K562 (cell line): ENCODE data around the gene ACAP2. TPM values are rescaled to one million over a fixed set of nuclear protein-coding genes. Genes with fewer than 3 reads are reported as not detected.

ENCODE experiments used
- ADNP ChIP-seq: fragments of 200-800 bp; sonication (Bioruptor generic); IDR thresholded peaks from 2 replicates; pipeline ENCODE4 v1.6.1; 2016; ENCODE audit warnings: missing genetic modification characterization, missing compliant biosample characterization
- BRD4 ChIP-seq: fragments of 200-600 bp; sonication (generic); IDR thresholded peaks from 2 replicates; pipeline ENCODE4 v1.6.1; 2017; ENCODE audit warnings: inconsistent platforms
- C11orf30 ChIP-seq: fragments of 450-650 bp; IDR thresholded peaks from 2 replicates; pipeline ENCODE4 v1.6.1; 2016; ENCODE audit warnings: low read depth, mild to moderate bottlenecking
- CREBBP ChIP-seq: IDR thresholded peaks from one replicate; pipeline ENCODE4 v1.6.1; 2012; ENCODE audit warnings: low read depth, mild to moderate bottlenecking, control low read depth, inconsistent platforms, low read length
- ERF ChIP-seq: fragments of 450-650 bp; formaldehyde crosslinking; IDR thresholded peaks from 2 replicates; pipeline ENCODE4 v1.4.0; 2020; ENCODE audit warnings: mild to moderate bottlenecking, mixed read lengths
- ESRRB ChIP-seq: fragments of 250-450 bp; sonication (Bioruptor Pico); IDR thresholded peaks from 2 replicates; pipeline ENCODE4 v1.5.0; 2020; ENCODE audit warnings: mild to moderate bottlenecking, moderate library complexity, borderline replicate concordance
- FOXO4 ChIP-seq: fragments of 450-650 bp; formaldehyde crosslinking; IDR thresholded peaks from 2 replicates; pipeline ENCODE4 v1.4.0; 2020; ENCODE audit warnings: mild to moderate bottlenecking, moderate library complexity
- HDAC2 ChIP-seq: fragments of 450-650 bp; IDR thresholded peaks from 2 replicates; pipeline ENCODE4 v1.6.1; 2016; ENCODE audit warnings: mild to moderate bottlenecking
- JUNB ChIP-seq: fragments of 450-650 bp; formaldehyde crosslinking; conservative IDR thresholded peaks from 2 replicates; pipeline ENCODE4 v1.4.0; 2020; ENCODE audit warnings: mild to moderate bottlenecking
- KDM4B ChIP-seq, 2 experiments: fragments of 450-650 bp in 1 of 2; sonication (generic) in 1 of 2; IDR thresholded peaks; 2 replicates each; pipeline ENCODE4 v1.6.1; 2016 to 2017; ENCODE audit warnings: borderline replicate concordance in 2 of 2, antibody characterized with exemption in 1 of 2, low read depth in 1 of 2, mild to moderate bottlenecking in 1 of 2
- MED1 ChIP-seq: sonication (generic); formaldehyde crosslinking; IDR thresholded peaks from 2 replicates; pipeline ENCODE4 v1.8.1; 2023; ENCODE audit warnings: missing genetic modification reagents, borderline replicate concordance
- NFIX ChIP-seq: fragments of 250-450 bp; sonication (Bioruptor Pico); IDR thresholded peaks from 2 replicates; pipeline ENCODE4 v1.4.0; 2020; ENCODE audit warnings: low read depth, mild to moderate bottlenecking, moderate library complexity
- NKRF ChIP-seq: fragments of 450-650 bp; IDR thresholded peaks from 2 replicates; pipeline ENCODE4 v1.6.1; 2016; ENCODE audit warnings: borderline replicate concordance
- PTTG1 ChIP-seq: fragments of 450-650 bp; IDR thresholded peaks from 2 replicates; pipeline ENCODE4 v1.6.1; 2016; ENCODE audit warnings: low read depth, mild to moderate bottlenecking, missing genetic modification characterization, missing compliant biosample characterization
- RBM39 ChIP-seq: fragments of 200-400 bp; formaldehyde crosslinking; optimal IDR thresholded peaks from 2 replicates; pipeline ENCODE3; 2018; ENCODE audit warnings: low read depth, low read length
- SMAD4 ChIP-seq: fragments of 250-450 bp; sonication (Bioruptor Pico); conservative IDR thresholded peaks from 2 replicates; pipeline ENCODE4 v1.8.0; 2021; ENCODE audit warnings: inconsistent platforms, mild to moderate bottlenecking, moderate library complexity
- SNIP1 ChIP-seq: fragments of 450-650 bp; IDR thresholded peaks from 2 replicates; pipeline ENCODE4 v1.7.1; 2017; ENCODE audit warnings: low read depth, mild to moderate bottlenecking
- TAF7 ChIP-seq: fragments of 450-650 bp; IDR thresholded peaks from 2 replicates; pipeline ENCODE4 v1.6.1; 2016; ENCODE audit warnings: missing genetic modification characterization, missing compliant biosample characterization
- TBL1XR1 ChIP-seq, 2 experiments: IDR thresholded peaks; 2 replicates each; pipeline ENCODE4 v1.6.1; 2012; ENCODE audit warnings: improper control_type of control experiment in 2 of 2, low read length in 2 of 2, mild to moderate bottlenecking in 1 of 2
- TCF3 ChIP-seq: sonication (generic); formaldehyde crosslinking; IDR thresholded peaks from 2 replicates; pipeline ENCODE4 v1.4.0; 2020; ENCODE audit warnings: mild to moderate bottlenecking, missing genetic modification reagents
- THRAP3 ChIP-seq: fragments of 450-650 bp; IDR thresholded peaks from 2 replicates; pipeline ENCODE4 v1.6.1; 2016; ENCODE audit warnings: mild to moderate bottlenecking, inconsistent platforms, borderline replicate concordance
- ZFP30 ChIP-seq: fragments of 250-450 bp; sonication (Bioruptor Pico); IDR thresholded peaks from 2 replicates; pipeline ENCODE4 v1.8.0; 2022; ENCODE audit warnings: moderate library complexity, mild to moderate bottlenecking, inconsistent platforms, borderline replicate concordance
- ZNF263 ChIP-seq: sonication (generic); formaldehyde crosslinking; IDR thresholded peaks from 2 replicates; pipeline ENCODE4 v1.8.0; 2022; ENCODE audit warnings: mild to moderate bottlenecking, missing genetic modification reagents, borderline replicate concordance
- ZNF583 ChIP-seq: fragments of 250-450 bp; sonication (Bioruptor Pico); IDR thresholded peaks from 2 replicates; pipeline ENCODE4 v1.4.0; 2020
- ZNF695 ChIP-seq: fragments of 450-650 bp; formaldehyde crosslinking; IDR thresholded peaks from 2 replicates; pipeline ENCODE4 v1.4.0; 2020; ENCODE audit warnings: mild to moderate bottlenecking, moderate library complexity
- ZNF764 ChIP-seq: fragments of 250-450 bp; sonication (Bioruptor Pico); IDR thresholded peaks from 2 replicates; pipeline ENCODE4 v1.4.0; 2020; ENCODE audit warnings: low read depth, mild to moderate bottlenecking, moderate library complexity
- polyA plus RNA-seq, 8 experiments: library from polyadenylated mRNA; depleted of rRNA in 4 of 8; stranded (reverse) in 5 of 8; unstranded in 3 of 8; fragments of >200 nt; fragmentation: Nextera tagmentation in 2 of 8; fragmentation: Illumina TruSeq in 1 of 8; extraction: Ambion mirVana in 2 of 8; extraction: Trizol in 1 of 8; gene quantifications; 2 replicates each; pipeline versions ENCODE4 v1.2.1 to v1.2.3, GENCODE V29; 2011 to 2014; ENCODE audit warnings: inconsistent platforms in 1 of 8, missing spikeins in 1 of 8
- total RNA-seq, 7 experiments: library from RNA; depleted of rRNA in 6 of 7; stranded (reverse); fragments of >200 nt in 6 of 7; fragmentation: Illumina TruSeq in 2 of 7; extraction: Trizol in 2 of 7; gene quantifications; 2 replicates each; pipeline versions ENCODE4 v1.2.1 to v1.2.3, GENCODE V29; 2011 to 2021; ENCODE audit warnings: low replicate concordance in 1 of 7
- TF ChIP-seq, protein P1 (sequence below): fragments of 450-650 bp; IDR thresholded peaks from 2 replicates; pipeline ENCODE4 v1.6.1; 2014; ENCODE audit warnings: low read depth, mild to moderate bottlenecking, moderate library complexity, borderline replicate concordance

Gene ACAP2
- total and polyA plus RNA-seq, 9 of the 15 experiments (the other 6 are each of a cell fraction or from before 2014, with no cell fraction given), result 10.6 to 52.7 (median 34.4) TPM

DNA sequence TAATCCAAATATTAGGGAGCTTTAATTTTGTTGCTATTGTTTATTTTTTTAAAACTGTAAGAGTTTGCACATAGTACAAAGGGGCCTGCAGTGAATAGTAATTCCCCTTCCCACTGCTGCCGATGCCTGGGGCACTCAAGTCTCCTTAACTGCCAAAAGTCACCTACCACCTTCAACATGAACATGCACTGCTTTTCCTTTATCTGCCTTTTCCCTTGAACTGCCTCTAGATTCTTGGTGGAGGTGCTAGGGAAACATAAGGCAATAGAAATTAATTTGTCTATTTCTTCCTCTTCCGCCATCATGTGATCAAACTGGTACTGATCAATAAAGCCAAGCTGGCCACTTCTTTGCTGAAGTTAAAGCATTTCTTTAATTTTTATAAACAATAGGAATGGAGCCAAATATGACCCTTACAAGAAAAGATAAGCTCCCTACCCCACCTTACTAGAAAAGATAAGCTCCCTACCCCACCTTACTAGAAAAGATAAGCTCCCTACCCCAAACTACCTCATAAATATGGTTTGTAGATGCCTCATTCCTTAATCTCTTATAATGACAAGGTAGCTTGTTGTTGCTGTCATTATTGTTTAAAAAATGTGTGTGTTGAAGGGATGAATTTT lies 17.4 kb upstream of the ACAP2 start (continued):
- no peak for TF ChIP-seq ZFP30
- no peak for TF ChIP-seq CREBBP
- TF ChIP-seq ADNP, result 0 out of 2 replicates have a peak, but pooled peaks have one; percentile 45
- TF ChIP-seq C11orf30, result no peak
- no peak for TF ChIP-seq THRAP3
- TF ChIP-seq RBM39, result no peak
- TF ChIP-seq KDM4B (IDR thresholded peaks at IDR 0.05; ENCODE audit: borderline replicate concordance in 2 of 2, low read depth in 1 of 2), result no peak
- no peak for TF ChIP-seq JUNB (CRISPR knock-in tag)
- no peak for TF ChIP-seq ESRRB (CRISPR knock-in tag)
- TF ChIP-seq ZNF583 (CRISPR knock-in tag), result no peak
- TF ChIP-seq SMAD4, result no peak
- no peak for TF ChIP-seq BRD4
- no peak for TF ChIP-seq MED1 (CRISPR knock-in tag)
- TF ChIP-seq PTTG1 (tag), result no peak
- TF ChIP-seq SNIP1, result no peak
- peak; percentile 67 for TF ChIP-seq TCF3
- TF ChIP-seq ERF (CRISPR knock-in tag), result no peak
- no peak for TF ChIP-seq ZNF263 (CRISPR knock-in tag)
- no peak for TF ChIP-seq FOXO4 (CRISPR knock-in tag)
- no peak for TF ChIP-seq ZNF764 (CRISPR knock-in tag)
- no peak for TF ChIP-seq NKRF
- TF ChIP-seq NFIX (CRISPR knock-in tag), result no peak
- TF ChIP-seq, protein P1, sequence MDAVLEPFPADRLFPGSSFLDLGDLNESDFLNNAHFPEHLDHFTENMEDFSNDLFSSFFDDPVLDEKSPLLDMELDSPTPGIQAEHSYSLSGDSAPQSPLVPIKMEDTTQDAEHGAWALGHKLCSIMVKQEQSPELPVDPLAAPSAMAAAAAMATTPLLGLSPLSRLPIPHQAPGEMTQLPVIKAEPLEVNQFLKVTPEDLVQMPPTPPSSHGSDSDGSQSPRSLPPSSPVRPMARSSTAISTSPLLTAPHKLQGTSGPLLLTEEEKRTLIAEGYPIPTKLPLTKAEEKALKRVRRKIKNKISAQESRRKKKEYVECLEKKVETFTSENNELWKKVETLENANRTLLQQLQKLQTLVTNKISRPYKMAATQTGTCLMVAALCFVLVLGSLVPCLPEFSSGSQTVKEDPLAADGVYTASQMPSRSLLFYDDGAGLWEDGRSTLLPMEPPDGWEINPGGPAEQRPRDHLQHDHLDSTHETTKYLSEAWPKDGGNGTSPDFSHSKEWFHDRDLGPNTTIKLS, result no peak
- TF ChIP-seq ZNF695 (CRISPR knock-in tag), result no peak
- TF ChIP-seq TAF7 (tag), result no peak
- TF ChIP-seq HDAC2, result peak; percentile 44; the same call in 1 of the 2 replicates
- no peak for TF ChIP-seq TBL1XR1 (IDR thresholded peaks at IDR 0.05; ENCODE audit: low read length in 2 of 2)
